ENCODE results near the gene SLC46A2. TPM values are rescaled to one million over a fixed set of nuclear protein-coding genes. Genes with fewer than 3 reads are reported as not detected.

The SLC46A2 gene
- total and polyA plus RNA-seq, 9 of the 15 experiments (the other 6 are each of a cell fraction or from before 2014, with no cell fraction given) = not detected

DNA sequence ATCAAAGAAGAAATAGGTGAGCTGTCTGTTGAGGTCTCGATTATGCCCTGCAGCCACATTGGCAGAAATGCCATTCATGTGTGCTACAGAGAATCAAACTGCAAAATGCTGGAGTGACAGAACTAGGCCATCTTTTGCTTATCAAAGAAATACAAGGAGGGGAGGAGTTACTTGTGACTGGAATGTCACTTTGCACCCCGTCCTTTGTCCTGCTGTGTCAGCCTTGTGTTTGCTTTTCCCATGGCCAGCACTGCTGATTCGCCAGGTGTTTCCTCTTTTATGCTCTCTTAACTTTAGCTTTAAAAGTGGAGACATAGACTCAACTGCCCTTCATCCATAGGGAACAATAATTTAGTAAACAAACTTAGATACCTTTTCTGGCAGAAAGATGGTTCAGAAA is 54.3 kb downstream of the SLC46A2 start (continued):
- TF ChIP-seq ZNF655 (CRISPR knock-in tag; IDR thresholded peaks at IDR 0.05) (no peak), DIDO1 (tag; IDR thresholded peaks at IDR 0.05; ENCODE audit: low read depth) (no peak), ZNF133 (CRISPR knock-in tag; IDR thresholded peaks at IDR 0.05) (no peak), PREB (CRISPR knock-in tag; IDR thresholded peaks at IDR 0.05) (no peak), ZNF280A (IDR thresholded peaks at IDR 0.05; ENCODE audit: low read depth, partially characterized antibody) (no peak), CHD2 (IDR thresholded peaks at IDR 0.05; ENCODE audit: low read depth, low read length) (no peak), BACH1 (tag; IDR thresholded peaks at IDR 0.05) (no peak), GATAD2A (IDR thresholded peaks at IDR 0.05) (no peak), TRIM25 (IDR thresholded peaks at IDR 0.05; ENCODE audit: borderline replicate concordance) (no peak), XRCC3 (IDR thresholded peaks at IDR 0.05) (no peak), DACH1 (IDR thresholded peaks at IDR 0.05; ENCODE audit: partially characterized antibody) (no peak)
- TF ChIP-seq, protein P1, sequence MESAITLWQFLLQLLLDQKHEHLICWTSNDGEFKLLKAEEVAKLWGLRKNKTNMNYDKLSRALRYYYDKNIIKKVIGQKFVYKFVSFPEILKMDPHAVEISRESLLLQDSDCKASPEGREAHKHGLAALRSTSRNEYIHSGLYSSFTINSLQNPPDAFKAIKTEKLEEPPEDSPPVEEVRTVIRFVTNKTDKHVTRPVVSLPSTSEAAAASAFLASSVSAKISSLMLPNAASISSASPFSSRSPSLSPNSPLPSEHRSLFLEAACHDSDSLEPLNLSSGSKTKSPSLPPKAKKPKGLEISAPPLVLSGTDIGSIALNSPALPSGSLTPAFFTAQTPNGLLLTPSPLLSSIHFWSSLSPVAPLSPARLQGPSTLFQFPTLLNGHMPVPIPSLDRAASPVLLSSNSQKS (CRISPR knock-in tag; IDR thresholded peaks at IDR 0.05) = no peak
